Measurements from ENCODE around the gene LRG1.

DNA sequence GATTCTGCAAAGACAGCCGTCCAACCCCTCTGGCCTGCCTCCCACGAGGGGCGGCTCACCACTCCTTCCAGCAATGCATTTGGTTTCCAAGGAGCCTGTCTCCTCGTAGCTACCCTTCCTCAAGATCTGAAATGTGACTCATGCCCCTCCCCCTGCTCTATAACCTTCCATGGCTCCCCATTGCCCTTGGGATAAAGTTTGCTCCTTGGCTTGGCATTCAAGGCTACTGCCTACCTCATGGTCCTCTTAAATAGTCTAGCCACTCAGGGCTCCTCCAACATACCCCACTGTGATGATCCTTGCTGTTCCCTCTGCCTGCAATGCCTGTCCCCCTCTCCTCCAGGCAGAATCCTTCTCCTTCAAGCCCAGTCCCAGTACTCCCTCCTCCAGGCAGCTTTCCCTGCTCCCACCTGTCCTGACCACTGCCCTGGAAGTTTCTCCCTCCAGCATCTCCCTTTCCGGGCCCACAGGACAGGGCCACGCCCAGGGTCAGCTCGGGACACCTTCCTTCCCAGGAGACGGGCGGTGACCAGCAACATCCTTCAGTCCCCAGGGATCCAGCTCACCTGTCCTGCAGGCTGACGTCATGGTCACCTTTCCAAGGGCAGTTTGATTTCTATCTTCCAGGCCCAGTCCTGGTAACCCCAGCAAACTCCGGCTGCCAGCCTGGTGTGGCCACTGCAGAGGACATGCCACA lies 38.9 kb upstream of the LRG1 start:
- TF ChIP-seq, protein P1, sequence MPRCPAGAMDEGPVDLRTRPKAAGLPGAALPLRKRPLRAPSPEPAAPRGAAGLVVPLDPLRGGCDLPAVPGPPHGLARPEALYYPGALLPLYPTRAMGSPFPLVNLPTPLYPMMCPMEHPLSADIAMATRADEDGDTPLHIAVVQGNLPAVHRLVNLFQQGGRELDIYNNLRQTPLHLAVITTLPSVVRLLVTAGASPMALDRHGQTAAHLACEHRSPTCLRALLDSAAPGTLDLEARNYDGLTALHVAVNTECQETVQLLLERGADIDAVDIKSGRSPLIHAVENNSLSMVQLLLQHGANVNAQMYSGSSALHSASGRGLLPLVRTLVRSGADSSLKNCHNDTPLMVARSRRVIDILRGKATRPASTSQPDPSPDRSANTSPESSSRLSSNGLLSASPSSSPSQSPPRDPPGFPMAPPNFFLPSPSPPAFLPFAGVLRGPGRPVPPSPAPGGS (CRISPR knock-in tag; IDR thresholded peaks at IDR 0.05) = no peak
- TF ChIP-seq MAZ (IDR thresholded peaks at IDR 0.05; ENCODE audit: borderline replicate concordance, low read depth, low read length) = no peak
- TF ChIP-seq MAZ (CRISPR knock-in tag; IDR thresholded peaks at IDR 0.05; ENCODE audit: low read depth) = no peak
